Medulla oblongata (tissue), 1 donor: ENCODE measurements around the gene ELMO2.

ENCODE experiments used
- DNase-seq: peaks from one replicate; pipeline ENCODE4 v3.0.0-alpha.2; 2015; ENCODE audit errors: extremely low spot score

Gene ELMO2

DNA sequence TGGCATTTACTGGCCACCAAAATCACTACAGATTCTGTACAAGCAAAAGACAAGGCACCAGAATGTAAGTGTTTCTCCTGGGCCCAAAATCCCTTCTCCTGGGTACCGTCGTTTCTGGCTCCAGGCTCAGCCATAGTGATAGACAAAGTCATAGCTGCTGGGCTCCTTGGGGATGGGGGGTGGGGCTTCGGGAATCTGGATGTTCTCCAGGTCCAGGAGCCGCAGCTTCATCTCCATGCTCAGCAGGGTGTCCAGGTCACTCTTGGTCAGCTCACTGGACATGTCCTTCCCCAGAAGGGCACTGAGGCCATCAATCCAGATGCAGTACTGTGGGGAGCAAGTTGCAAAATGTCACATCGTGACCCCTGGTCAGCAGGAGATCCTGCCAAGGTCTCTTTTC is 39.2 kb downstream of the ELMO2 start:
- no peak for DNase-seq

DNA sequence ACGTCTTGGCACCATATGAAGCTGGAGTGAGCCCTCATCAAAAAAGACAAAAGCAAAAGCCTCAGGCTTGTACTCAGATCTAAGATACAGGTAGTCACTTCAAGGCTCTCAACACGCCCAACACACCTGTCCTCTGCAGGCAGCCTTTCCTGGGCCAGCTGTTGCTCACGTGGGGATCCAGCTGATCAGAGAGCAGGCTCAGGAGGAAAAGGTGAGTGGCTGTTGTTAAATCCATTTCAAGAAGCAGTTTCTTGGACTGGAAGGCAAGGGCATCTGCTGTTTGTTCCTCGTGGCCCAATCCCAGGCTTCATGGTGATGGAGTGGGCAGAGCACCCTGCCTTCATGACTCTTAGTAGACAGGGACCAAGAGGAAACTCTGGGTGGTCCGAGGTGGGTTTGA is 39.6 kb downstream of the ELMO2 start:
- DNase-seq = no peak

DNA sequence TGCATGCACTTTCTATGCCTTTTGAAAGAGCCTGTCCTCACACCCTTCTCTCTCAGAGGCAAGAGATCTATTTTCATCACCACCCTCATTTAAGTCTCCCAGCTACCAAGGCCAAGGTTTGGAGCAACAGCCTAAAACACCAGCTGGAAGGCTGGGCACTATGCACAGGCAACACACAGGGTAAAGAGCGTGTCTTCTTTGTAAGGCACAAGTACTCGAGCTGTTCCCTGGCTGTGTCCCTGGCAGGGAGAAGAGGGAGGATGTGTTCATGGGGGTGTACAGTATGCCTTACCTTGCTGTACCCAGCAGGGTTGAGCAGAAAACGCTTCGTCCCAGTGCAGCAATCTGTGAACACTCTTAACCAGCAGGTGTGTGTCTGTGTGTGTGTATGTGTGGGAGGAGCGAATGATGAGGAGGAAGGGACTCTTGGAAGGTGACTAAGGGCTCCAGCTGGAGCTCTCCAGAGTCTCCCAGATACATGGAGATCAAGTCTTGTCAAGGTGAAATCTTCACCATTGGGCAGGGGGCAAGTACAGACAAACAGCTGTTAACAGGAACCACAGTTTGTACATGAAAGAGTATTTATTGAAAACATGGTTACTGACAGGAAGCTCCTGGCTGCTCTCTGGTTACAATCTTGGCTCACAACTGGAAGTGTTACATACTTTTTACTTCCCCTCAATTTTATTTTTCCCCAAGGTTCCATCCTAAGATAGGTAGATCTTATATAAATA is 40.8 kb downstream of the ELMO2 start:
- DNase-seq = no peak

DNA sequence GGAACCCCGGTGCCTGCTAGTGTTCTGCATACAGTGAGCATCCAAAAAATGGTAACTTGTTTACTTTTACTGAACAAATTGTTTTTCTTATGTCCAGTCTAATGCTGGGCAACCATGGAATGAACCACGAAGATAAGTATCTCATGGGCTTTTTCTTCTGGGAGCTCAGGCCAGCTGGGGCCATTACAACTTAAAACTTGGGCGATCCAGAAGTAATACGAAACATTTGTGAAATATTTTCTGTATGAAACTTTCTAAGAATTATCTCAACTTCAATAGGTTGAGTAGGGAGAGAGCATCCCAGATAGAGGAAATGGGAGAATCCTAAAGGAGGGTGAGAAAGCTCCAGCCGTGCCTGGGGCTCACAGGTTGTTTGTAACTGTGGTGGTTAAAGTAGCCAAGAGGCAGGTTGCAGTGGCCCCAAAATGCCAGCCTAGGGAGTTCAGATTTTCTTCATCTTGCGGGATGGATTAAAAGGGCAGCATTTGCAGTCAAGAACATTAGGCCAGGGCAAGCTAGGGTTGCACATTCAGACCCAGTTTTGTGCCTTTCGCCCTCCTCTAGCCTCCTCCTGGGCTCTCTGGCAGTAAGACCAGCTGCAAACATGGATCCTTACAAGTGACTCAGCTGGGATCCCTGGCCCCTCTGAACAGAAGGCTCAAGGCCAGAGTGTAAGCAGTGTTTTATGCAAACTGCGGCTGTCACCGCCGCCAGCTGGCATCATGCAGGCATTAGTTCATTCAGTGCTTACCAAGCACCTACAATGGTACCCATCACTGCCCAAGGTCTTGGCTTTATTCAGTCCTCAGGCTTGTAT is 41.5 kb downstream of the ELMO2 start:
- DNase-seq = peak; percentile 86

DNA sequence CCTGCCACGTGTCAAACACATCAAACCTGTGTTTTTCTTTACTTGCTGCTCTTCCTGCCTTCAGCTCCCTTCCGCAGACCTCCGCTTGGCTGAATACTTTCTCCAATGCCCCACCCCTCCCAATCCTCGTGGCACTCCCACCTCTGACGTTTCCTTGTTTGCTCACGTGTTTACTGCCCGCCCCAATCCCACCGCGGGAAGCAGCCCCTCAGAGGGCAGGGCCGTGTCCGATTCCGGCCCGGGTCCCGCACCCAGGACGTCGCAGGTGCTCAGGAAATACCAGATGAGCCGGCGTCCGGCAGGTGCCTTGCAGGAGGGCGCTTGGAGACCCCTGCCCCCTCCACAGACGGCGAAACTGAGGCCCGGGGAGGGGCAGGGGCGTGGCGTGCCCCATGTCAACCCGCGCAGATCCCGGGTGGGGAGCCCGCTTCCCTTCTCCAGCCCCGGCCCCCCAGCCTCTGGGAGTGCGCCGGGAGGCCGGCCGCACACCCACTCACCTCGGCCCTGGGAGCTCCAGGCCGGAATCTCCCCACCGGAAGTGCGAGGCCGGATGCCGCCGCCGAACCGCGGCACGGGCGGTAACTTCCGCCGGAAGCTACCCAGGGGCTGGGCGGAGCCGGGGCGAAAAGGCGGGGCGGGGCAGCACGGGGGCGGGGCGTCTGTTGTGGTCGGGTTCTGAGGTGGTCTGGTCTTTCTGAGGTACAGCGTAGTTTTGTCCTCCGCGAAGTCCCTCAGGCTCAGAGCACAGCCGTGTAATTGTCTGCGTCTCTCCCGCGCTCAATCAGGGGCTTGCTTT is 42.3 kb downstream of the ELMO2 start:
- DNase-seq = peak; percentile 86

DNA sequence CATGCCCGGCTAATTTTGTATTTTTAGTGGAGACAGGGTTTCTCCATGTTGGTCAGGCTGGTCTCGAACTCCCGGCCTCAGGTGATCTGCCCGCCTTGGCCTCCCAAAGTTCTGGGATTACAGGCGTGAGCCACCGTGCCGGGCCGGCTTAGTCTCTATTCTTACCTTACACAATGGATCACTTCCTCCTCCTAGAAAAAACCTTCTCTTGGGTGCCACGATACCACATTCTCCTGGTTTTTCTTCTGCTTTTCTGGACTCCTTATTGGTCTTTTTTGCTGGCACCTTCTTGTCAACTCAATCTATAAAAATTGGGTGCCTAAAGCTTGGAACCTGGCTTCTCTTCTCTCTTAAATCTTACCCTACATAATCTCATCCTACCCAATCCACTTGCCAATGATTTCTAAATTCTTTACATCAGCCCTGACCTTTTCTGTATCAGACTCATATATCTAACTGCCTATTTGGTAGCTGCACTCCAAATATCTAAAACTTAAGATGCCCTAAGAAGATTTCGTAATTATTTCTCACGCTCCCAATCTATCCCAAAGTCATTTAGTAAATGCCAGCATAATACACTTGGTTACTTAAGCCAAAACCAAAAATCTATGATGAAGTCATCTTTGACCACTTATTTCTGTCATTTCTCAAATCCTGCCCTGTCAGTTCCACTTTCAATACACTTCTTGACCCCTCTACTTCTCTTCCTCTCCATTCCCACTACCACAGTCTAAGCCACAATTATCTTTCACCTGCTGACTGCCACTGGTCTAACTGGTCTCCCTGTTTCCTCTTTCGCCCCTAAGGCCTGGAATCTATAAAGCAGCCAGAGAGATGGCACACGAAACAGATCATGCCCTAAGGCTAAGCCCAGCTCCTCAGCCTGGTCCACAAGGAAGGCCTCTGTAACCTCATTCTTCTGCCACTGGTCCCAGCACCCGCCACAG is 43.2 kb downstream of the ELMO2 start:
- DNase-seq = no peak

DNA sequence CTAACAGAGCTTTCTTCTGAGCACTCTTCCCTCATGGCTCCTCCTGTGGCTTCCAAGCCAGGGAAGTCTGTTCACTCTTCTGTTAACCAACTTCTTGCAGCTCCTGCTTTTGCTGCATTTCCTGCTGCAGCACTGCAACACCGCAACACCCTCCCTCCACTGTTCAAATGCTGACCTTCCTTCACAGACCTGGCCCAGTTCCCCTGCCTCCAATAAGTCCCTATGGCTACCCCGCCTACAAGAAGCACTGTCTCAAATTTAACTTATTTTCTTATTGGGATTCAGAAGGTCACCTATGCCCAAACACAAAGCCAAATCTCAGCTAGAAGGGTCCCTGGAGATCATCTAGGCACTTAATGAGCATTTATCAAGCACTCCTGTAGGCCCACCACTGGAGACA is 44.6 kb downstream of the ELMO2 start:
- no peak for DNase-seq

DNA sequence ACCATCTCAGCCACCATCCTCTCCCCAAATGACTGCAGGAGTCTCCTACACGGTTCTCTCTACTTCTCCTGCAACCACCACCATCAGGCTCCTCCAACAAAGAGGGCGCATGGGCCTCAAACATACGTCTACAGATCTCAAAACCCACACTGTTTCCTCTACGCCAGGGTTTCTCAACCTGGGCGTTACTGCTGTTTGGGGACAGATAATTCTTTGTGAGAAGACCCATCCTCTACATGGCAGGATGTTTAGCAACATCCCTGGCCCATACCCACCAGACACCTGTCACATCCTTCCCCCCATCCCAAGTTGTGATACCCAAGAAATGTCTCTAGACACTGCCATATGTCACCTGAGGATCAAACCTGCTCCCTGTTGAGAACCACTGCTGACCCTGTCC is 45.0 kb downstream of the ELMO2 start:
- no peak for DNase-seq

DNA sequence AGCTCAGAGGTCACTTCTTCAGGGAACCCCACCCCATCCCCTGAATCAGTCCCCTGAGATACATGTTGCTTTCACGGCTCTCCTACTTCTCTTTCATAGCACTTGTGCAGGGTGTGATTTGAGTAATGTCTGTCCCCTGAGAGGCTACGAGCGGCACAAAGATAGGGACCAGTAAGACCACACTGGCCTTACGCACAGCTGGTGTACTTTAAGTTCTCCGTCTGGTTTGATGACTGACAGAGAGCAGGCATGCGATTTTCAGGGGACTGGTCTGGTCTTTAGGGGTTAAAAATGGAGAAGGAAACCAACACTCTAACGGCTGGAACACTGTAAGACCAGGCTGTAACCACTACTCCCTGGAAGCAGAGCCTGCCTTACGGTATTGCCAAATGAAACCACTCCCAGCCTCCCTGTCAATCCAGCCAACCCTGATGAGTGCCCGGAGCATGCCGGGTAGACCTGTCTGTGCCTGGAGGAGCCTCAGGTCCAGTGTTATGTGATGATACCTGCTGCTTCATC is 47.1 kb downstream of the ELMO2 start:
- no peak for DNase-seq

DNA sequence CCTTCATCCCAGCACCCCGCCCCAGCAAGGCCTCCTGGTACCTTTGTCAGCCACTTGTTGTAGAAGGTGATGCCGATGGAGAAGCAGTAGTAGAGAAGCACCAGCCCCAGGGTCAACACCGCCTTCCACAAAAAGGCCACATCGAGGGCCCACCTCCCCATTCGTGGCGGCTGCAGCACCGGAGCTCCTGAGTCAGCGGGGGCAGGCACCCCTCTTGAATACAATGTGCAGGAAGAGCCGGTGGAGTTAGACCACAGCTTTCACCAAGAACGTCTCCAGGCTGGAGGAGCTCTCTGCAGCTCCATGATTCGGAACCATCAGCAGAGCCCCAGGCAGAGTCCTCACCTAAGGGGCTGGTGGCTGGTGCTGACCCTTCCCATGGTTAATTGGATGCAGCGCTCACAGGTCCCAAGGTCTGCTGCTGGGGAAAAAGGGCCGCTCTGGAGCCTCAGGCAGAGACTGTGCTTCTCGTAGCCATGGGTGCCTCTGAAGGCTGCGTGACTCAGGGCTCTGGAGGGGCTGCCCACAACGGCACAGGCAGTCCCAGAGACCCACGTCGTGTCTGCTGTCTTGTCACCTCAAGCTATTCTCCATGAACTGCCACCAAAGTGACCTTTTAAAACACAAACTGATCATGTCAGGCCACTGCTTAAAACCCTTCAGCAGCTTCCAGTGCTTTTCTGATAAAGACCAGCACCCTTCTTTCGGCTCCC is 47.9 kb downstream of the ELMO2 start:
- DNase-seq = no peak

DNA sequence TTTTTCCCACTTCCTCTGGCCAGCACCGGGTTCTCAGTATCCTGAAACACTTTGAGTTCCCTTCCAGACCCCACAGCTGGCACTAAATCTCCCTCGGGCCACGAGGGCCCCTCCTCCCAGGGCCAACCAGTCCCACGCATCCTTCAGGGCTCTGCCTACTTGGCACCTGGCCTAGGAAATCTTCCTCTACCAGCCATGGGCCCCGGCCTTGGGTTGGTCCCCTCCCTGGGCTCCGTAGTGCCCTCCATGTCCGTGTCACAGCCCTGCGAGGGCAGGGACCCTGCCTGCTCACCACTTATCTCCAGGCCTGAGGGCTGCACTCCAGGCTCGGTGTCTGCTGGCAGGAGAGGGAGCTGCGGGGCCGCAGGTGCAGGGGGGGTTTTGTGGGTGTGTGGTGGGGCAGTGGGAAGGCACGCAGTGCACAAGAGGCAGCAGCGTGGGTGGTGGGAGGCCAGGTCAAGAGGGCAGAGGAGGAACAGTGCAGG is 49.3 kb downstream of the ELMO2 start:
- no peak for DNase-seq

DNA sequence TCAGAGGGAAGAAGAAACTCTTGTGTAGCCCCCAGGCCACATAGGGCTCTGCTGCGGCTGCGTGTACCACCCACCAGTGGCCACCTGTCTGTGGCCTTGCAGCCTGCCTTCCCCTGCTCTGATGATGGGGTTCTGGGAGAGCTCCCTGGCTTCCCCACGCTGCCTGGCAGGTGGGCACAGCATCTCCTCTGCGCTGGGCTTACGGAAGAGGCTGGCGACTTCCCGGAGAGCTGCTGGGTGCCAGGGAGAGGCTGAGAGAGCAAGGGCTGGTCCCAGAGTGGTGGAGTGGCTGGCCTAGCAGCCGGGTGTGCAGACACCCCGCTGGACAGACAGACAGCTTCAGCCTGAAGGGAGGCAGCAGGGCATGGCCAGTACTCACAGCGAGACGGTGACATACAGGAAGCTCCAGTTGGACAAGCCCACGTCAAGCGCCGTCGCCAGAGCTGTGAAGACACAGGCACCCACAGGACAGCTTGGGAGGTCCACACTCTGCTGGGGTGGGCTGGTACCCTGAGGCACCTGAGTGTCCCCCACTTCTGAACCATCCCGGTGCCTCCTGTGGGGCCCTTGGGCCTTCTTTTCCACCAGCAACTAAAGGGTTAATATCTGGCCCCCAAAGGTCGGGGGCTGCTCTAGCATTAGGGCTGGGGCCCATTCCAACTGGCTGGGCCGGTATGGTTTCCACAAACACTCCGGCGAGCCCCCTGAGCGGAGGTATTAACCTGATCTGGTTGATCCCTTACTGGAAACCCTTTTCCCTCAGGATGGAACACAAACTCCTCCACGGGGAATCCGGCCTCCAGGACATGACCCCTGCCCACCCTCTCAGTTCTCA is 50.0 kb downstream of the ELMO2 start:
- no peak for DNase-seq

DNA sequence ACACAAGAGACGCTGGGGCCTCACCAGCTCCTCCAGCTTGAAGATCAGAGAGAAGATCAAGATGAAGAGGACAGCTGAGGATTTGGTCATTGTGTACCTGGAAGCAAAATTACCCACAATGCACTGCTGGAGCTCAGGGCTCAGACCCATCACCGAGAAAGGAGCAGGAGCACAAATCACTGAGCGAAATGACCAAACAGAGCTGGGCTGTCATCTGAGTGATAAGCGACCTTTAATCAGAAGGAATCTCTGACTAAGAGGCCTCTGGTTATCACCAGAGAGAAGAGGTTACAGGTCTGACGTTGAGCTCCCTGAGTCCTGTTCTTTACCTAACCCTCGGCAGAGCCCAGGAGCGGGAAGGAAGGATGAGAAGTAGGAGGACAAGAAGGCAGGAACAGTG is 50.6 kb downstream of the ELMO2 start:
- no peak for DNase-seq

DNA sequence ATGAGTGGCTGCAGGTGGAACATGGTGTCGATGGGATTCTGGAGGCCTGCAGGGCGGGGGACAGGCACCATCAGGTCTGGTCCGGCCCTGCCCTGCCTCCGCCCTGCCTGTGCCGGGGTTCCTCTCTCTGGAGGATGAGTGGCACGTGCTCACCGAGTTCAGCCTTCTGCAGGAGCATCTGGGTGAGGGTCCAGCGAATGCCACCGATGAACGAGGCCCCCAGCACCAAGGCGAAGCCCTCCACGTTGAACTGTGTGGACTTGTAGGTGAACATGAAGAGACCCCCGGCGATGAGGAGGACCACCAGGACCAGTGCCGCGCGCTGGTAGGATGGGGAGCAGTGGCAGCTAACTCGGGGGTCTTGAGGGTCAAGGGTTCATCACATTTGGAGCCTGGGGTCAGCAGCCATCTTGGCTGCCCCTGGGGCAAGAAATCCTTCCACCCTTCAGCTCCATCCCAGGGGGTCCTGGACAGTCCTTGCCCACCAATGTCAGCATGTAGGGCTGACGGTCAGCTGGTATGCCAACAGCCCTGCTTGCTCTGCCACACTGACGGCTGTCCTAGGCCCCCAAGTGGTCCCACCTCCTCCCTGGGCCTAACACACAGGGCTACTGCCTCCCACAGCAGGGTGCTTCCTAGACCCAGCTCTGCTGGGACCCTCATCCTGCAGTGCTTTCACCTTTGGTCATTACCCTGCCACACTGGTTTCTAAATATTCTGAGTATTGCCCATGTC is 51.3 kb downstream of the ELMO2 start:
- no peak for DNase-seq

DNA sequence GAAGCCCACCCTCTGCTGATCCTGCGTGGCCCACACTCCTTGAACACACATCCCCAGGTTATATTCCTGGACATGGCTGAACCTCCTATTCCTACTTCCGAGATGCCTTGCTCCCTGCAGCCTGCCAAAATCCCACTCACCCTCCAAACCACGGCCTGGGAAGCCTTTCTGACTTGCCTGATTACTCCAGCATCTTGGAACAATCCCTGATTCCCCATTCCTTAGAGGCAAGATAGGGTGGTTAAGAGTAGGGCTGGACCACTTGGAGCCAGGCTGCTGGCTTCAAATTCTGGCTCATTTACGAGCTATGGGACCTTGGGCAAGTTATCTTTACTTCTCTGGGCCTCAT is 52.2 kb downstream of the ELMO2 start:
- no peak for DNase-seq

DNA sequence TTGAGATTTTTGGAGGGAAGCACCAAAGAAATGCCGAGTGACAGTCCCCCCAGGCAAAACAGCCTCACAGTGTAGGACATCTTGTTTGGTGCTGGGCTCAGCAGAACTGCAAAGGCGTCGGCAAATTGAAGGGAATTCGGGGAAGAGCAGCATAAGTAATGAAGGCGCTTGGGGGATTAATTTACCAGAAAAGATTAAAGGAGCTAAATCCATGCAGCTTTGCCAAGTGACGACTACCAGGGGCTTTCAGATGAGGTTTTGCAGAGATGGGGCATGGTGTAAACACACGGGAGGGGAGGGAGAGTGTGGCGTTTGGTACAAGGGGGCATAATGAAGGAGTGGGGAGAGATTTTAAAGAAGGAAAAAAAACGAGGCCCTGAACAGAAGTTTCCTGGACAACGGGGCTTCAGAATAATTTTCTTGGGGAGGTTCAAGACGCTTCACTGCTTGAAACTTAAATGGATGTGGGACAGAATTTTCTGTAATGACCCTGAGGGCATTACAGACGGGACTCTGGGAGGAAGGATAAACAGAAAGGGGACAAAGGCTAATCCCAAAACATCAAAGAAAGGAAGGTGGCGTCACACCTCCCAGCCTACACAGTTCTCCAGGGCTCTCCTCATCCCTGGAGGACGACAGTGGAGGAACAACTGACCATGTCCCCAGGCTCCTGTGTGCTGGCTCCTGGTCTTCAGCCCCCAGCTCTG is 52.8 kb downstream of the ELMO2 start:
- no peak for DNase-seq

DNA sequence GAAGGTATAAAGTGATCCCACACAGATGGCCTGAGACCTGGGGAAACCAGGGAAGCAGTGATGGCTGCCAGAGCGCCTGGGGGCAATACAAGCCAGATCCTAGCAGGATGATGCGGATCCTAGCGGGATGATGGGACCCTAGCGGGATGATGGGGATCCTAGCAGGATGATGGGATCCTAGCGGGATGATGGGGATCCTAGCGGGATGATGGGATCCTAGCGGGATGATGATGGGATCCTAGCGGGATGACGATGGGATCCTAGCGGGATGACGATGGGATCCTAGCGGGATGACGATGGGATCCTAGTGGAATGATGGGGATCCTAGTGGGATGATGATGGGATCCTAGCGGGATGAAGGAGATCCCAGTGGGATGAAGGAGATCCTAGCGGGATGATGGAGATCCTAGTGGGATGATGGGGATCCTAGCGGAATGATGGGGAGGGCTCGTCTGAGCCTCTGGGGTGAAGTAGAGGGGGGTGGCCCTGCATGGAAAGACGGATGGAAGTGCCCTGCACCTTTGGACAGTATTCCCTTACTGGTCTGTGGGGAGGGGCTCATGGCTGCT is 54.0 kb downstream of the ELMO2 start:
- DNase-seq = no peak
